BJ (cell line): ENCODE results near the gene DMBT1. TPM values are rescaled to one million over a fixed set of nuclear protein-coding genes. Genes with fewer than 3 reads are reported as not detected.

ENCODE experiments used
- CTCF ChIA-PET: fragments of 350-600 bp; formaldehyde crosslinking; extraction: SDS; loops from one replicate; lab custom pipeline; 2021; ENCODE audit warnings: antibody characterized with exemption, inconsistent platforms; lab: Yijun Ruan, JAX
- POLR2A ChIA-PET: fragments of 300-600 bp; sonication (Branson Sonifier 250); formaldehyde crosslinking; extraction: SDS; loops from one replicate; lab custom pipeline; 2021; ENCODE audit warnings: antibody characterized with exemption; lab: Charles Lee
- DNase-seq: peaks from one replicate; pipeline ENCODE4 v3.0.0-alpha.2; 2011; ENCODE audit warnings: low read depth
- H3K27me3 ChIP-seq: 2 replicates; pipeline ENCODE4 v1.6.0; 2011; ENCODE audit warnings: low read length; ENCODE audit not compliant: control insufficient read depth, insufficient read depth
- H3K36me3 ChIP-seq: 2 replicates; pipeline ENCODE4 v1.5.1; 2011; ENCODE audit warnings: low read length; ENCODE audit not compliant: control insufficient read depth, insufficient read depth
- H3K4me3 ChIP-seq: 2 replicates; pipeline ENCODE4 v1.5.1; 2011; ENCODE audit warnings: low read depth, mild to moderate bottlenecking, control low read depth, low read length
- polyA plus RNA-seq: library from polyadenylated mRNA; depleted of rRNA; stranded (reverse); fragments of >200 nt; gene quantifications from 2 replicates; pipeline ENCODE4 v1.2.3, GENCODE V29; 2011
- TF ChIP-seq, protein P1 (sequence below): IDR thresholded peaks from 2 replicates; pipeline ENCODE4 v1.5.1; 2011; ENCODE audit warnings: low read depth, mild to moderate bottlenecking, control low read depth, inconsistent platforms, low read length, moderate library complexity; ENCODE audit not compliant: insufficient read depth

The DMBT1 gene
- polyA plus RNA-seq, 1 experiment = 0.01 TPM

DNA sequence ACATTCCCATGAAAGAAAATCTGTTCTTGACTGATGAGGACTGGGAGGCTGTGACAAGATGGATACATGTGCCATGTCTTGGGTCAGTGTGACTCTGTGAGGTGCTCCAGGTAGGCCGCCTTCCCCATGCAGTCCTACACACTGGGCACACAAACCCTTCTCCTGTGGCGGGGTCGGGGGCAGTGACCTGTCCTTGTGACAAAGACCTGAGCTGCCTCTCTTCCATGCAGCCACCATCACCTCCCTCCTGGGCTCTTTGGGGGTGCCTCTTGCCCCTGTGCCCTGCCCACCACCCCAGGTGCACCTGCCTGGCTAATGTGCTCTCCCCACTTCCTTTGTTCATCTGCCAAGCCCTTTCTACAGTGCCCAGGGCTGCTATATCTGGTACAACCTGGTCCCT is 35.7 kb upstream of the DMBT1 start:
- Histone ChIP-seq H3K36me3 (no peaks in the 10 kb centered on the region), H3K4me3 (no peak overlapping the region), H3K27me3 (no peaks in the 10 kb centered on the region; the same call in 1 of the 2 replicates)
- CTCF ChIA-PET = no interaction called here
- POLR2A ChIA-PET = no interaction called here
- TF ChIP-seq, protein P1, sequence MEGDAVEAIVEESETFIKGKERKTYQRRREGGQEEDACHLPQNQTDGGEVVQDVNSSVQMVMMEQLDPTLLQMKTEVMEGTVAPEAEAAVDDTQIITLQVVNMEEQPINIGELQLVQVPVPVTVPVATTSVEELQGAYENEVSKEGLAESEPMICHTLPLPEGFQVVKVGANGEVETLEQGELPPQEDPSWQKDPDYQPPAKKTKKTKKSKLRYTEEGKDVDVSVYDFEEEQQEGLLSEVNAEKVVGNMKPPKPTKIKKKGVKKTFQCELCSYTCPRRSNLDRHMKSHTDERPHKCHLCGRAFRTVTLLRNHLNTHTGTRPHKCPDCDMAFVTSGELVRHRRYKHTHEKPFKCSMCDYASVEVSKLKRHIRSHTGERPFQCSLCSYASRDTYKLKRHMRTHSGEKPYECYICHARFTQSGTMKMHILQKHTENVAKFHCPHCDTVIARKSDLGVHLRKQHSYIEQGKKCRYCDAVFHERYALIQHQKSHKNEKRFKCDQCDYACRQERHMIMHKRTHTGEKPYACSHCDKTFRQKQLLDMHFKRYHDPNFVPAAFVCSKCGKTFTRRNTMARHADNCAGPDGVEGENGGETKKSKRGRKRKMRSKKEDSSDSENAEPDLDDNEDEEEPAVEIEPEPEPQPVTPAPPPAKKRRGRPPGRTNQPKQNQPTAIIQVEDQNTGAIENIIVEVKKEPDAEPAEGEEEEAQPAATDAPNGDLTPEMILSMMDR = no peak
- DNase-seq = no peak

DNA sequence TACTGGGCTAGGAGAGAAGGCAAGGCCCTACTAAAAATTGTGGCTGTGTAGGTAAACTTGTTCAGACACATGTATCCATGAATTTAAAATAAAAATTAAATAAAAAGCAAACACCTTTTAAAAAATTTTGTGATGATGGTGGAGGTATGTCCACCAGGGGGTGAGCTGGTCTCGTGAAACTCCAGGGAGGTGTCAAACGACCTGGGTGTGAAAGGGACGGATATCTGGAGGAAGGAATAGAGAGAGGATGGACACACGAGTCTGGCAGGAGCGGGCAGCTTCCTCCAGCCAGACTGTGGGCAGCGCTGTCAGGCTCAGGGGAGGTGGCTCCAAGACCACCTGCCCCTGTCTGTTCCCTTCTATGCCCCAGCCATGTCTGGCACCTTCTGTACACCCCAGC is 34.8 kb upstream of the DMBT1 start:
- CTCF ChIA-PET = no interaction called here
- Histone ChIP-seq H3K4me3 (no peak overlapping the region), H3K27me3 (no peaks in the 10 kb centered on the region; the same call in 1 of the 2 replicates), H3K36me3 (no peaks in the 10 kb centered on the region)
- POLR2A ChIA-PET = no interaction called here
- TF ChIP-seq, protein P1 = no peak
- DNase-seq = no peak

GRCh38 chr10:122526892-122527291 is 33.7 kb upstream of the DMBT1 start:
- TF ChIP-seq, protein P1 = no peak
- Histone ChIP-seq H3K36me3 (no peaks in the 10 kb centered on the region), H3K4me3 (no peak overlapping the region), H3K27me3 (no peaks in the 10 kb centered on the region; the same call in none of the 2 replicates)
- CTCF ChIA-PET = no interaction called here
- POLR2A ChIA-PET = no interaction called here
- no peak for DNase-seq

- DNase-seq = no peak
- Histone ChIP-seq H3K27me3 (no peaks in the 10 kb centered on the region; the same call in none of the 2 replicates), H3K4me3 (no peak overlapping the region), H3K36me3 (no peaks in the 10 kb centered on the region)
- ChIA-PET POLR2A (no interaction called here), CTCF (interaction anchor here (0.6 kb wide), 1 partner anchor 253 kb away, joined by 3 read pairs; no protein-coding TSS in a partner anchor)
- TF ChIP-seq, protein P1 = no peak
Measured at GRCh38 chr10:122530177-122530576, 30.4 kb upstream of the DMBT1 start.

DNA sequence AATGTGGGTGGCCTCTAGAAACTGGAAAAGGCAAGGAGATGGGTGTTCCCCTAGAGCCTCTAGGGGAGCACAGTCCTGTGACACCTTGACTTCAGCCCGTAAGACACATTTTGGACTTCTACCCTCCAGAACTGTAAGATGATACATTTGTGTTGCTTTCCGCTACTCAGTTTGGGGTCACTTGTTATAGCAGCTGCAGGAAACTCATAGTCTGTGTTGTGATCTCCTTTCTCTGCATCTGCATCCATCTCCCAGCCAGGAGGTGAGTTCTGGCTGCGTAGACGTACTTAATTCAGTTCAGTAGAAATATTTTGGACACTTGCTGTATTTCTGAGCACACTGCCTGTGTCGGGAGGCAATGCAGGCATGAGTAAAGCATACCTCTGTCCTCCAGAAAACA is 29.3 kb upstream of the DMBT1 start:
- H3K27me3 ChIP-seq = no peaks in the 10 kb centered on the region; the same call in none of the 2 replicates
- ChIA-PET CTCF (interaction anchor here (0.8 kb wide), 1 partner anchor 11 kb away, joined by 3 read pairs; no protein-coding TSS in a partner anchor), POLR2A (no interaction called here)
- TF ChIP-seq, protein P1 = no peak
- H3K36me3 ChIP-seq = no peaks in the 10 kb centered on the region
- DNase-seq = no peak
- no peak overlapping the region for H3K4me3 ChIP-seq
